GM23248 (cell line): ENCODE measurements around the gene MACC1.

Source experiments
- EZH2 ChIP-seq: fragments of 200-600 bp; sonication (generic); IDR thresholded peaks from 2 replicates; pipeline ENCODE4 v1.6.1; 2018; ENCODE audit warnings: antibody characterized with exemption, mild to moderate bottlenecking; ENCODE audit not compliant: insufficient read depth, poor library complexity, severe bottlenecking
- EZH2phosphoT487 ChIP-seq: fragments of 200-600 bp; sonication (generic); IDR thresholded peaks from 2 replicates; pipeline ENCODE4 v1.6.1; 2018; ENCODE audit warnings: antibody characterized with exemption, moderate library complexity, mild to moderate bottlenecking, low read depth; ENCODE audit not compliant: insufficient read depth

DNA sequence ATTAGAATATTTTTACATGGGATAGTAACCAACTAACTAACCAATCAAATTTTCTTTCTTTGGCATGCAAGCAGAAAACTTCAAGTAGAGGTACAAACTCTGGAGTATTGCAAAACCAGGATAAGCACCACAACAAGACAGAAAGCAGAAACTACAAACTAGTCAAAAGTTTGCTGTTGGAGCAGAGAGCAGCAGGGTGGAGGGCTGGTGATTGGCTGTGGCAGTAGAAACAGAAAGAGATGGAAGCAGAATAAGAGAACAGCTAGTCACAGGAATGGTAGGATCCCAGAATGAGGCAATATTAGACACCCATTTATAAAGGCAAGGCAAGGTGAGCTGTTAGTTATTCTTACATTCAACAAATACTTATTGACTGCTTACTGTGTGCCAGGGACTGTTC, 6.8 kb upstream of the MACC1 start:
- TF ChIP-seq EZH2 (no peak), EZH2phosphoT487 (no peak)
